ENCODE data around the gene PGLYRP4. TPM values are rescaled to one million over a fixed set of nuclear protein-coding genes. Genes with fewer than 3 reads are reported as not detected.
A peak's percentile ranks its signal among the peaks of the same experiment; 100 is the strongest.
"Not testable (repeated sequence)": the region's sequence is repeated elsewhere in the genome, so short reads cannot be mapped to it uniquely, and the experiment has no call there.

PGLYRP4 gene
- polyA plus RNA-seq, 4 donors: not detected

DNA sequence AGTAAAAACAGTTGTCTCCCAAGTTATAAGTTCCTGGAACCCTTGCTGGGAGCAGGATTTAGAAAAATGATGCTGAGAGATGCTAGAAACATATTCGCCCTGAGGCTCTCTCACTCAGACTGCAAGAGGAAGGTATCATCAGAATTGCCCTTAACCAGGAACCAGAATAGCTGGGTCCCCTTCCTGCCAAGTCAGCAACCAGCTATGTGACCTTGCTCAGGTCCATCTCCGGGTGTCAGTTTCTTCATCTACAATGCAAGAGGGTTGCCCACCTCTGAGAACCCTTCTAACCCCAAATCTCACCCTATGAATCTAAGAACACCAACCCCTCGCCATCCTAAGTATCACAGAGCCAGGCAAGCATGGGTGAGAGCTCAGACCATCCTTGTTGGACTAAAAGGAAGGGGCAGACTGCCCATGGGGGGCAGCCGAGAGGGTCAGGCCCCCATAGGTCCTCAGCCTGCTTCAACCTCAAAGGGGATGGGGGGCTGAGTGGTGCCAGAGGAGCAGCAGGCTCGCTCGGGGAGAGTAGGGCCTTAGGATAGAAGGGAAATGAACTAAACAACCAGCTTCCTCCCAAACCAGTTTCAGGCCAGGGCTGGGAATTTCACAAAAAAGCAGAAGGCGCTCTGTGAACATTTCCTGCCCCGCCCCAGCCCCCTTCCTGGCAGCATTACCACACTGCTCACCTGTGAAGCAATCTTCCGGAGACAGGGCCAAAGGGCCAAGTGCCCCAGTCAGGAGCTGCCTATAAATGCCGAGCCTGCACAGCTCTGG, 8.6 kb upstream of the PGLYRP4 start:
- DNase-seq (ENCODE audit: low read depth in 4 of 4, low spot score in 3 of 4): no peak

DNA sequence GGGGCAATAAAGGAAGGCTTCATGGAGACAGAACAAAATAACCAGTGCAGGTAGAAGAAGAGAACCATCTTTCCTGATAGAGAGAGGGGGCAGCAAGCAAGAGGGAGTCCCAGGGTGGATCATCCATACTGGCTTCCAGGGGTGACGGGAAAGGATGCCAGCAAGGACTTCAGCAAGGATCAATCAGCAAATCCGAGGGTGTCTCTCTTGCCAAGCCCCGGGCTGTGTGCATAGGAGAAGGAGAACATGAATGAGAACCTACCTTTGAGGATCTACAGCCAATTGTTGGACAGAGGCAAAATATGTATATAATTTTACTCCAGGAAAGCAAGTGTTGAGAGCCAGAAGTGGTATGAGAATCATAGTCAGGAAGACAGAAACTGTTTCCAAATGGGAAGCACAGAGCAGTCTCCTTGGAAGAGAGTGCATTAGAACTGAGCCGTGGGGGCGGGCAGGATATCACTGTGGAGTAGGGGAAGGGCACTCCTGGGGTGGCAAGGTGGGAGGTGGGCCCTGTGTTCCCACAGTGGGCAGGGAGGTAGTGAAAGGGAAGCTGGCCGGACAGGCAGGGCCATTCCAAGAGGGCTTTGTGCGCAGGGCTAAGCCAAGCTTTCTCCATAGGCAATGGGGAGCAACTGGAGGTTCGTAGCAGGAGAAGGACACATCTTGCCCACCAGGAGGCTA, 7.9 kb upstream of the PGLYRP4 start:
- no peak for DNase-seq (ENCODE audit: low read depth in 4 of 4, low spot score in 3 of 4)

DNA sequence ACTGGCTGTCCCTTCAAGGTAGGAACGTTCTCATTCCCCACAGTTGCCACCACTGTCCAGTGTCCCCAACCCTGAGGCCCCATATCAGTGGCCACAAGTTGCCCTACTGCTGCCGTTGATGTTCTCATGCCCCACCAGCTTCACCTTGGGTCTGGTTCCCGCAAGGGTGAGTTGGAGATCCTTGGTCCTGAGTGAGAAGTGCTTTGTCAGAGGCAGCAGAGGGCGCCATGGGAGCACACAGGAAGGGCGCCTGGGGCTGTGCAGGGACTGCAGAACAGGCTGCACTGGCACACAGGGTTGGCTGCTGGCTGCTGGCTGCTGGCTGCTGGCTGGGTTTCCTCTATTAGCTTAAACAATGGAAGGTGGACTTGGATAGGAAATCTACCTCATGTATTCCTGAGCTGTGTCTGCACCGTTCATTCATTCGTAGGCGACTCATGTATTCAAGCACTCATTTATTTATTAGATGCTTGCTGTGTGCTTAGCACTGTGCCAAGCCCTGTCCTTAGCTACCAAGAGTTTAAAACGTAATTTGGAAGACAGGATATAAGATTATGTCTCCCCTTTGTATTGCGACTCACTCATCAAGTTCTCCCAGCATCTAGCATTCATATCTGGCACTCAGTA, 6.9 kb upstream of the PGLYRP4 start:
- DNase-seq (ENCODE audit: low read depth in 4 of 4, low spot score in 3 of 4): no peak

DNA sequence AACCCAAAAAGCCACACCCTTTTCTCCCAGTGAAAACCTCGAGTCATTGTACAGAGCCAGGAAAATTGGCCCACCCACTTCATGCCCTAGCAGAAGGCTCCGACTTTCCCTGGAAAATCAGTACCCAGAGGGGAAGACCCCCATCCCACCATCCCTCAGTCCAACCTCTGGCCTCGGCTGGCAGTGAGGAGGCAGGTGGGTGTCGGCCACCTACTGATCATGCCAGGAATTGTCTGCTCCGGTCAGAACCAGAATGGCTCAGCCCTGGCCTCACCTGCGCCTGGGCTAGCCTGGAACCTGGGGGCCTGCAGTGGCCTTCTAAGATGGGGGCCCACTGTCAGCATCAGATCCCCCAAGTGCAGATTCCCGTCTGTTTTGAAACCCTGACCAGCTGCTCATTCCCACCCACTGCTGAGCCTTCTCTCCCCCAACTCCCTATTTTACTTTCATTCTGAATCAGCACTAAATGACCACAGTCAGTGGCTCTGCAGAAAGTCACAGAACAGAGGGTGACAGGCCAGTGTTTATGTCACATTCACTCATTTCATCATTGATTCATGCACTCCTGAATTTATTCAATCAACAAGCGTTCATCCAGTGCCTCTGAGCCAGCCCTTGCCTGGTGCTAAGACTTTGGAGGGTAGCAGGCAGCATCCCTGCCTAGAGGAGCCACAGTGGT, 6.0 kb upstream of the PGLYRP4 start:
- no peak for DNase-seq (ENCODE audit: low read depth in 4 of 4, low spot score in 3 of 4)

DNA sequence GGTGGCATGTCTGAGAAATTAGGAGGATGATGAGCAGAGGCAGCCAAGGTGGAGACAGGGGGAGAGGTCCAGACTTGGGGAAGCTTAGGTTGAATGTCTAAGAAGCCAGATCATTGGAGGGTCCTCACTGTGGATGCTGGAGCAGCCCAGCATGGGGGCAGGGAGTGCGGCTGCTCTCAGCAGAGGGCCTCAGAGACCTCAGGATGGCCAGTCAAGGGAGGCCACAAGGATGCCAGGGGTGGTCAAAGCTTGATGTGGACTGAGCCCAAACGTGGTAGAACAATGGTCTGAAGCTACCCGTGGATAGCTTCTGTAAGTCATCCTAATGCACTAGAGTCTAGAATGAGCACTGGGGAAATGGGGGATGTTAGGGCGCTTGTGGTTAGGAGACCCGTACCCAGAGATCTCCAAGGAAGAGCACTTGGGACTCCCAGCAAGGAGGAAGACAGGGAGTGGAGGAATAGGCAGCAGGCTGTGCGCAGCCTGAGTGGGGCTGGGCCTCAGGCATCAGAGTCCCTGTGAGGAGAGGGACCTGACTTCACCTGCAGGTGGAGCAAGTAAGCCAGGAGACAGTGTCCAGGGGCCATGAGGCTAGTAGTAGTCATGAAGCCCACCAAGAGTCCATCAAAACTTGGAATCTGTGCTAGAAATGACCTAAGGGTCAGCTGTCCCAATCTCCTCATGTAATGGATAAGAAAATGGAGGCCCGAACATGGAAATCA, 4.7 kb upstream of the PGLYRP4 start:
- DNase-seq (ENCODE audit: low read depth in 4 of 4, low spot score in 3 of 4): no peak

DNA sequence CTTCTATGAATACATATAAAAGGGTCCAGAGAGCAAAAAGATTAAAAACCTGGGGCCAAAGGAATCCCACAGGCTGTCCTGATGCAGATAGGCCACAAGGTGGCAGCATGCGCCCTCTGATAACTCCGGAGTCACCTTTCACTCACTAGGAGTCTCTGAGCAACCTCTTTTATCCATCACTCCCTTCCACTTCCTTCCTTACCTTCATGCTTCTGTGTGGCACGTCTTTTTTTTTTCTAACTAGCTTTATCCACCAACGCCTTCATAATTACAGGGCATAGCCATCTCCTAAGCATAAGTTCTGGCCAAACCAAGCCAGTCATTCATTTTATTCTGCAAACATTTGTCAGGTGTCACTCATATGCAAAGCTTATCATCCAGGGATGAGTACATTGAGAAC, 3.9 kb upstream of the PGLYRP4 start:
- DNase-seq (ENCODE audit: low read depth in 4 of 4, low spot score in 3 of 4): peak in 3 of 4 donors; percentile 37 to 63 (median 40)

DNA sequence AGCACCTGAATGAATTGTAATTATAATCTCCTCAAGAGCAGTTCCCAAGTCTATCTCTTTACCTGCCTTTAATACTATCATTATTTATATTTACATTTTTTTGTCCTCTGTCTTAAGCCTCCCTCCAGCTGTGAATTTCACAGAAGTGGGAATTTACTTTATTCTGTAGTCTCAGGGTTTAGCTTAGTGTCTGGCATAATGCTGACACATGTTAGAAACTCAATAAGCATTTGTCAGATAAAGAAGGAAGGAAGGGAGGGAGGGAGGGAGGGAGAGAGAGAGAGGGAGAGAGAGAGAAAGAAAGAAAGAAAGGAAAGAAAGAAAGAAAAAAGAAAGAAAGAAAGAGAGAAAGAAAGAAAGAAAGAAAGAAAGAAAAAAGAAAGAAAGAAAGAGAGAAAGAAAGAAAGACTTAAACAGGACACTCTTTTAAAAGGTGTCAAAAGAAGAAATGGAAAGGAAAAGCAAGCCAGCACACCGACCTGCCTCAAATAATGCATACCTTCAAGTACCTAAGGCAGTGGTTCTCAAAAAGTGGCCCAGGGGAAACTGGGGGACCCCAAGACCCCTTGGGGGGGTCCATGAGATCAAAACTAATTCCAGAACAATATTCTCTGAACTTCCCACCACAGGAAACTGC, 1.8 kb upstream of the PGLYRP4 start:
- DNase-seq (ENCODE audit: low read depth in 4 of 4, low spot score in 3 of 4): no peak

DNA sequence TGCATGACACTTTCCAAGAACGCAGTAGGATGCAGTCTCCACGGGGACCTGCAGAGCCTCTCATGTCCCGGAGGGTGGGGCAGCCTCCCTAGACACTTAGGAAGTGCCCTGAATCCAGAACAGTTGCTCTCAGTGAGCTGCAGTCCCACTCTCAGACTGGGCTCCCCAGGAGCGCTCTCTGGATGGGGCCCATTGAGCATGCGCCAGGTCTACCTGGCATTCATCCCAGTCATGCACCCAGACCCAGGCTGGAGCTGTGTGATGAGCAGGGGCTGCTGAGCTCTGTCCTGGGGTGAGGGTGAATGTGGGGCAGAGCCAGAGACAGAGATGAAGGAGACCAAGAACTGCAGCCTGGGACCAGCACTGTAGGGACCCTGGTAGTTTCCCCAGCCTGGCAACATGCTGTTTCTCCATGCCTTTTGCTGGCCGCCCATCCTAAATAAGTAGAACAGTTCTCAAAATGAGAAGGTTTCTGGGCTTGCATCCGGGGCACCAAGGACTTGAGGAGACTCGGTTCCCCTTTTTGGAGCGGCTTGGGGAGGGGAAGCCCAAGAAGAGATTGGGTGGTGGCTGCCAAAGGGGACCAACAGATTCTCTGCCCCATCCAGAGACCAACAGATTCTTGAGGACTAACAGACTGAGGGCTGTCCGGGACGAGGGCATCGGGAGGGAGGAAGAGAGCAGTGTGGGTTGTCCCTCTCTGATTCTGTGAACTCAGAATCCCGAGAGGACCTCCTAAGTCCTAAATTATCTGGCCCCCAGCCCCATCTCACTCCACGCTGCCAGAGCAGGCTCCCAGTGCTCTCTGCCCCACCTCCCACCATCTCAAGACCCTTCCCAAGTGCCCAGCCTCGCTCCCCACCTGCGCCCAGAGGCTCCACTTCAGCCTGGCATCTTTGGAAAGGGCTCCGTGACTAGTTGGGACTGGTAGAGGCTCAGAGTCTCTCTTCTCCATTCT, 1.0 kb upstream of the PGLYRP4 start:
- DNase-seq (ENCODE audit: low read depth in 4 of 4, low spot score in 3 of 4): no peak

DNA sequence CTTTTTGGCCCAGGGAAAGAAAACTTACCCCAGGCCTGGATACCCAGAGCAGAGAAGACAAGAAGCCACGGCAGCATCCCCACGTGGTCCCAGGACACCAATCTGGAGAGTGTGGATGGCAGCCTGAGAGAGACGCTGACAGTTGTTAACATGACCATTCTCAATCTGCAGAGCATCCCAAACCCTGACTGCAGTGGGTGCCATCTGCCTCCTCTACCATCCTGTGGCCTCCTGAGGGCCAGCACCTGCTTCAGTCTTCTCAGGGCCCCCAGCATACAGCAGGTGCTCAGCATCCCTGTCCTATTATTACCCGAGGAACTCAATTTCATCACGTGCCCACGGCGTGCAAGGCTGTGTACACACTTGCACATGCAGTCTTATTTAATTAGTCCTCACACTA, 785 bp downstream of the PGLYRP4 start:
- no peak for DNase-seq (ENCODE audit: low read depth in 4 of 4, low spot score in 3 of 4)

DNA sequence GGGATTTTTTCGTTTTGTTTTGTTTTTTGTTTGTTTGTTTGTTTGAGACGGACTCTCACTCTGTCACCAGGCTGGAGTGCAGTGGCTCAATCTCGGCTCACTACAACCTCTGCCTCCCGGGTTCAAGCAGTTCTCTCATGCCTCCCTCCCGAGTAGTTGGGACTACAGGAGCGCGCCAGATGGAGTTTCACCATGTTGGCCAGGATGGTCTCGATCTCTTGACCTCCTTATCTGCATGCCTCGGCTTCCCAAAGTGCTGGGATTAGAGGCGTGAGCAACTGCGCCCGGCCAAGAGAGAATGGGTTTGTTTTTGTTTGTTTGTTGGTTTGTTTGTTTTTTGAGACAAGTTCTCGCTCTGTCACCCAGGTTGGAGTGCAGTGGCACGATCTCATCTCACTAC, 1.6 kb downstream of the PGLYRP4 start:
- DNase-seq (ENCODE audit: low read depth in 4 of 4, low spot score in 3 of 4): not testable (repeated sequence)

DNA sequence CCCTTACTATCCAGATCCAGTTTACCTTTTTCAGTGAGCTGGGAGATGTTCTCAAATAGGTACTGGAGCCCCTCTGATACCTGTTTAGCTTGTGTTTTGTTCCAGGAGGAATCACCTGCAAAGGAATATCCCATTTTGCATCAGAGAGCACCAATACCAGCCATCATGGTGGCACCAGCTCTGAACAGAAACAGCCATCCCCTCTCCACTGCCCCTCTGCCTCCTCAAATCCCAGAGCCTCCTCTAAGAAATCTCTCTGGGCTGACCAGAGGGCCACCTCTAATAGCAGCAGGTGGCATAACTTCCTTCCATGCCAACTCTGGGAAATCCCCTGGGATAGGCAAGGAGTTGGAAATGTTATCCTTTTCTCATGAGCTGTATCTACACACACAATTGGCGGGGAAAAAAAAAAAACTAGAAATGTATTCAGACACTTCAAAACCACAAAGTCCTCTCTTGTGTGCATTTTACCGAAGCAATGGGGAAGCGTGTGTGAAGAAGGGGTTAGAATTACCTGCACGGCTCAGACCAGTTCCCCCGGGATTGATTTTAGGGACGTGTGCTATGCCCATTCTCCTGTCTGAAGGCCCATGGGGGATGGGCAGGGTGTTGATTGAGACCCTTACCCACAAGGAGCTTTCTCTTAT, 2.4 kb downstream of the PGLYRP4 start:
- DNase-seq (ENCODE audit: low read depth in 4 of 4, low spot score in 3 of 4): no peak

DNA sequence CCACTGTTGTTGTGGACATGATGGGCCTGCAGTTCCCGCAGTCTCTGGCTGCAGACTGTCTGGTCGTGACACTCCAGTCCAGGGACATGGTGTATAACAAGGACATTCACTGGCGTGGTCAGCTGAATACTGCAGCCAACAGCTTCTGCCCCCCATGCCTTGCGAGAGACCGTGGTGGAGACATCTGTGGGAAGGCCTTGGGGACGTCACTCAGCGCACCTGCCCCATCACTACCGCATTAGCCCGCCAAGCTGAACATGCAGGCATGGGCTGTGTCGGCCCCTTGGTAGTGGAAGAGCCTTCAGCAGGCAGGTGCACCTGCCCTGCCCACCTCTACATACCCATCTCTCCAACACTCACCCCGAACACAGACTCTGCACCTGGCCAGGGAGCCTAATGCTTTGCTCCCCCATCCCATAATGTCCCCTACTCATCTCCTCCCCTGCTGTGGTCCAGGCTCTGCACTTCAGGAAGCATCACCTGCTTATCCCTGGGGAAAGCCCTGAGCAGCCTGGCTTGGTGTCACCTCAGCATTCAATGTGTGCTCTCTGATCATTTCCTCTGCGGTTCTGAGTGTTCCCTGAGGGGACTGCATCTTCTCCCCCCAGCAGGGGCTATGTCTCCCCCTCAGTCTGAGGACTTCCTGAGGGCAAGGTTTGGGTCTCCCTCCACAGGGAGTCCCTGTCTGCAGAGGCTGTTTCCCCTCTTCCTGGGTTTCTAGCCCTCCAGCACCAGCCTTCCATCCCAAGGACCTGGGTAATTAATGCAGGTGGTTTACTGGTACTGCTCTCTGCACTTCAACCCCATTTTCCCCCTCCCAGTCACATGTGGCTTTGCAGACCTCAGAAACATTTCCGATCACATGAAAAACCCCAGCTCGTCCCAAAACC, 3.2 kb downstream of the PGLYRP4 start:
- no peak for DNase-seq (ENCODE audit: low read depth in 4 of 4, low spot score in 3 of 4)

DNA sequence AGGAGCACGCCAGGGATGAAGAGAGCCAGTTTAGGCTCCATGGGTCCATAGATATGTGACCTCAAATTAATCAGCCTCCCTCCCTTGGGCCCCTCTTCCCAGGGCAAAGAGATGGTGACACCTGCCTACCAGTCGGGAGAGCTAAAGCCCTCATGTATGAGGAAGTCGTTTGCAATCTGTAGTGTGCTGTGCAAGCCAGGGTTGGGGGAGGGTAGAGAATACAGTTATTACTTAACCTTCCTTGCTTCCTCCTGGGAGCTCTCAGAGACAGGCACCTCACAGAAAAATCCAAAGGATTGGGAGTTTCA, 4.0 kb downstream of the PGLYRP4 start:
- DNase-seq (ENCODE audit: low read depth in 4 of 4, low spot score in 3 of 4): no peak

DNA sequence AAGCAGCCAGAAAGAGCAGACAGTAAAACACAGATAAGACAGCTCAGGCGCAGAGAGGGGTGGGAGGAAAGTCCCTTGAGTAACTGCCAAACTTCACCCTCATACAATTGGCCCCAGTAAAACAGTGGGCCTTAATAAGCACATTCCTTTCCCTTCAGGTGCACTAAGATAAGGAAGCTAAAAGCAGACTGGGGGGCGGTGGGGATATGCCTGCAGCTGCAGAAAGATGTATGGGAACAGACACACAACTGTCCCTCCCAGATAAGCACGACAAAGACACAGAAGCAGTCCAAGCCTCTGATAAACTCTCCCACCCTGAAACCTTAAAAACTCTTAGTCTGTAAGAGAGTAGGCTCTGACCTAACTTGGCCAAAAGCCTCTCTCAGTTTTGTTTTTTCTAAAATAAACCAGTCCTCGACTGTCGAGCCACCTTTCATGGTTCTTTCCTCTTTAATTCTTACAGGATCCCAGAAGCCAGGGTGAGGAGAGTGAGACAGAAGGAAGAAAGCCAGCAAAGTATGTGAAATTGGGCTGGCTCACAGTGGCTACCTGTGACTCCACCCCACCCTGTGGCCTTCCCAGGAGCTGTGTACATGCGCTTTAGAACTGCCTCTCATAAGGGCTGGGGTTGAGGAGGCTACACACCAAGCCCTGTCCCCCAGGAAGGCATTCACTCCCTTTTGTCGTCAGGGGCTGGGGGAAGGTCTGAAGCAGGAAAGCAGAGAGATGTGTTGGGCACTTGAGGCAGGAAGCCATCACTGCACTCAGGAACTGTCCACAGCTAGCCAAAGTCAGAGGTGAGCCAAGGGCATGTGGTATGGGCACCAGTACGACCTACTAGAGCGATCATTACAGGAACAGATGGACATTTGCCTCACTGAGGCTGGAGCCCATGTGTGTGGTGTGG, 4.6 kb downstream of the PGLYRP4 start:
- no peak for DNase-seq (ENCODE audit: low read depth in 4 of 4, low spot score in 3 of 4)

DNA sequence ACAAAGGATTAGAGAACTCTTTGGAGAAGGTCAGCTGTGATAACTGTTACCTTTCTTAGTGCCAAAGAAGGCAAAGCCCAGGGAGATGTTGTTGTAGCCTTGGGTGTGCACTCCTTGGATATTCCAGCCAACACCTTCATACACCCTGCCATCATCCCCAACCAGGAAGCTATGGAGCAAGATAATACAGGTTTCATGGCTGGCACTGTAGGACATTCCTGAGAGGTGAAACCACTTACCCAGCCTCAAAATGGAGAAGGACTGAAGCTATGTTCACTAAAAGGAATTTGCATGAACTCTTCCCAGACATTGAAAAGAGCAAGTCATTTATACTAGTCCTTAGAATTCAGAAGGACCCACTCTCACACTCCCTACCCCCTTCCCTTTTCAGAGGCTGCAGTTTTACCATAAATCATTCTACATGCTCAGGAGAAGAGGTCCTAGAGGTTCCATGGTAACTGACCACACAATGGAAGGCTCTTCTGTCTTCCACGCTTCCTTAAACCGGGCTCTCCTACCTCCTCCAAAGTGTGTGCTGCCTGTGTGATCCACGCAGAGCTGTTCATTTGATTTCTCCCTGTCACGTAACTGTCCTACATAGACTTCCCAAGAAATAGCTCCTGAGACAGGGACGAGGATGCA, 5.5 kb downstream of the PGLYRP4 start:
- DNase-seq (ENCODE audit: low read depth in 4 of 4, low spot score in 3 of 4): no peak

DNA sequence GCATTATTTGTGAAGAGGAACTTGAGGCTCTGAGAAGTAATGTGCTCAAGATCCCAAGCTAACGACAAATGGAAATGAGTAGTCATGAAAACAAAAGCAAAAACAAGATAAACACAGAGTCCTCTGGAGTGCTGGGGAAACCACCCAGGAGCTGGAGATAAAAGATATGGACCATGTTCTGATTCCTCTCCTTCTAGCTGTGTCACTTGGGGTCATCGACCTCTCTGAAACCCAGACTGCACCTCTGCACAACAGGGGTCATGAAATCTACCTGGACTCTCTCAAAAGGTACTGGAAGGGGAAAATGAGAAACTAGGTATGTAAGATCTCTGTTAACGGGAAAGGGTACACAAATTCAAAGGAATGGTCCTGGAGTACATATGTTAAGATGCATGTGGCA, 6.5 kb downstream of the PGLYRP4 start:
- DNase-seq (ENCODE audit: low read depth in 4 of 4, low spot score in 3 of 4): no peak
